Measurements from ENCODE around the gene ZAP70.

DNA sequence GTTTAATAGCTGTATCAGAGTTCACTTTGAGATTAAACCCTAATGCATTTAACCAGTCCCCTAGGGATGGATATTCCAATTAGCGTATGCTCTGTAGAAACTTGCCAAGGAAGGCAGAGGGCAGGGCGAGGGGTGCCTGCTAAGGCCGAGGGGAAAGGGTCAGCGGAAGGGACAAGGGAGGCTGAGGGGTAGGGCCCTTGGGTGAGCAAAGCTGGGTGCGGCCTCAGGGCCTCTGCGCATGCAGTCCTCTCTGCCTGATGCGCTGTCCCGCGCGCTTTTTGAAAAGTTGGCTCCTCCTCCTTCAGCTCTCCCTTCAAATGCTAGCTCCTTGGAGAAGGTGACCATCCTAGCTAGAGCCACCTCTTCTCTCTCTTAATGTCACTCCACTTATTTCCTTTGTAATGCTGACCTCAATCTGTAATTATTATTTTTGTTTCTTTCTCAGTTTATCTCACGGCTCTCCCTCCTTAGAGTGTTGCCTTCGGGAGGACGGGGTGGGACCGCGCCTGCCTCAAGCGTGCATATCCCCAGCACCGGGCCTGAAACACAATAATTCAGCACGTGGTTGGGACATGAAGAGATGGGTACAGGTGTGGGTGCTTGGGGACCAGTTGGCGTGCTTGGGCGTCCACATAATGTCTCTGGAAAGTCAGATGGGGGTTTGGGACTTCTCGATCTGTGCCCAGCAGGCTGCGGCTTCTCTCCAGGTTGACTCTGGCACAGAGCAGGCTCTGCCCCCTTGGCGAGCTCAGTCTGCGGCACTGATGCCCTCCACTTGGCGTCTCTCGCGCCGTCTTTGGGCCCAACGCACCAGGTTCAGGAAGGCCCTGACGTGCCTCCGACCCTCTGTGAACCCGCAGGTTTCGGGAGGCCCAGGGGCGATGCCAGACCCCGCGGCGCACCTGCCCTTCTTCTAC is 10.0 kb downstream of the ZAP70 start:
- TF ChIP-seq EZH2 (IDR thresholded peaks at IDR 0.05): no peak
- no peak for TF ChIP-seq POLR2AphosphoS5 (IDR thresholded peaks at IDR 0.05; ENCODE audit: borderline replicate concordance, low read depth, low read length)
- TF ChIP-seq FOXP2 (optimal IDR thresholded peaks at IDR 0.05; ENCODE audit: control extremely low read depth, extremely low read length, insufficient read depth): no peak

Measured in SK-N-MC (cell line).